ENCODE results near the gene USP6NL.

The USP6NL gene

GRCh38 chr10:11588873-11589574 lies 22.4 kb downstream of the USP6NL start:
- no peak for DNase-seq

GRCh38 chr10:11587722-11588259 lies 23.7 kb downstream of the USP6NL start:
- no peak for DNase-seq

GRCh38 chr10:11586170-11586569 lies 25.3 kb downstream of the USP6NL start:
- no peak for DNase-seq

GRCh38 chr10:11581213-11581612 lies 30.2 kb downstream of the USP6NL start:
- DNase-seq: no peak

- no peak for DNase-seq
Observed at GRCh38 chr10:11579885-11580284, 31.6 kb downstream of the USP6NL start.

GRCh38 chr10:11578802-11579255 lies 32.6 kb downstream of the USP6NL start:
- peak; percentile 29 for DNase-seq

- DNase-seq: no peak
Observed at GRCh38 chr10:11576092-11576809, 35.2 kb downstream of the USP6NL start.

- no peak for DNase-seq
Observed at GRCh38 chr10:11573497-11573896, 38.0 kb downstream of the USP6NL start.

GRCh38 chr10:11570751-11571150 lies 40.7 kb downstream of the USP6NL start:
- DNase-seq: no peak

- no peak for DNase-seq
Observed at GRCh38 chr10:11569471-11569870, 42.0 kb downstream of the USP6NL start.

- no peak for DNase-seq
Observed at GRCh38 chr10:11568578-11568977, 42.9 kb downstream of the USP6NL start.

GRCh38 chr10:11564741-11565140 lies 46.7 kb downstream of the USP6NL start:
- no peak for DNase-seq

GRCh38 chr10:11563936-11564335 lies 47.5 kb downstream of the USP6NL start:
- no peak for DNase-seq

- no peak for DNase-seq
Observed at GRCh38 chr10:11562888-11563287, 48.6 kb downstream of the USP6NL start.

- DNase-seq: no peak
Observed at GRCh38 chr10:11560076-11560709, 51.3 kb downstream of the USP6NL start.

- DNase-seq: no peak
Observed at GRCh38 chr10:11557967-11558366, 53.5 kb downstream of the USP6NL start.

GRCh38 chr10:11557513-11557912 lies 53.9 kb downstream of the USP6NL start:
- DNase-seq: no peak

GRCh38 chr10:11555556-11555955 lies 55.9 kb downstream of the USP6NL start:
- DNase-seq: no peak

- peak; percentile 59 for DNase-seq
Observed at GRCh38 chr10:11553773-11554381, 57.6 kb downstream of the USP6NL start.

GRCh38 chr10:11551916-11552602 lies 59.4 kb downstream of the USP6NL start:
- peak; percentile 51 for DNase-seq

GRCh38 chr10:11551104-11551503 lies 60.3 kb downstream of the USP6NL start:
- no peak for DNase-seq

- no peak for DNase-seq
Observed at GRCh38 chr10:11548768-11549099, 62.7 kb downstream of the USP6NL start.
